Measurements from ENCODE around the gene SFSWAP. TPM values are rescaled to one million over a fixed set of nuclear protein-coding genes. Genes with fewer than 3 reads are reported as not detected.

The SFSWAP gene
- total RNA-seq, 1 experiment from 2014 or later, result 48.1 TPM

- Histone ChIP-seq H3T11ph (ENCODE audit: low read length) (no peak overlapping the region), H2BK15ac (ENCODE audit: low read depth, low read length) (no peak overlapping the region), H3K4me2 (ENCODE audit: insufficient read depth, insufficient read length, low read length) (no peak overlapping the region), H2BK12ac (ENCODE audit: insufficient read length, low read depth, low read length) (no peak overlapping the region), H3K27me3 (ENCODE audit: insufficient read depth, low read length) (no peaks in the 10 kb centered on the region; the same call in 1 of the 2 replicates), H2BK20ac (ENCODE audit: low read depth, low read length, poor library complexity, severe bottlenecking) (no peak overlapping the region), H4K20me1 (ENCODE audit: control insufficient read depth, insufficient read depth, insufficient read length) (no peaks in the 10 kb centered on the region), H4K8ac (replicated peaks; ENCODE audit: insufficient read length, low read depth, low read length) (no peak overlapping the region), H3K23me2 (ENCODE audit: insufficient read length, low read depth, low read length, poor library complexity, severe bottlenecking) (no peaks in the 10 kb centered on the region), H2AFZ (ENCODE audit: low read length) (no peak overlapping the region), H3K9ac (ENCODE audit: extremely low read depth, insufficient read length, low read length) (no peak overlapping the region), H2BK120ac (ENCODE audit: low read depth, low read length, poor library complexity, severe bottlenecking) (no peak overlapping the region), H2AK5ac (ENCODE audit: insufficient read length, low read length) (no peak overlapping the region), H3K79me2 (ENCODE audit: insufficient read depth, low read length) (no peaks in the 10 kb centered on the region), H3K4me1 (ENCODE audit: insufficient read depth, low read length) (no peaks in the 10 kb centered on the region), H3K23ac (ENCODE audit: insufficient read length, low read depth, low read length) (no peak overlapping the region), H2BK5ac (ENCODE audit: insufficient read length, low read length) (no peak overlapping the region), H3K27ac (ENCODE audit: insufficient read length, low read depth, low read length) (no peak overlapping the region), H3K9me3 (ENCODE audit: control insufficient read depth, low read depth, low read length) (no peaks in the 10 kb centered on the region), H4K91ac (ENCODE audit: insufficient read length, low read depth, low read length) (no peak overlapping the region), H3K79me1 (ENCODE audit: insufficient read depth, low read depth, low read length, poor library complexity, severe bottlenecking) (no peaks in the 10 kb centered on the region), H3K56ac (ENCODE audit: insufficient read length, low read depth, low read length) (no peak overlapping the region), H3K4ac (ENCODE audit: low read depth, low read length) (no peak overlapping the region), H4K5ac (ENCODE audit: insufficient read length, low read depth, low read length) (no peak overlapping the region), H3K18ac (ENCODE audit: insufficient read length, low read depth, low read length) (no peak overlapping the region), H3K14ac (ENCODE audit: insufficient read depth, low read length) (no peak overlapping the region)
- DNase-seq, result no peak
- Mint-ChIP-seq H3K27me3 (ENCODE audit: low read depth) (peaks cover 4% of the 10 kb centered on the region), H3K36me3 (ENCODE audit: insufficient read depth in 1 of 3, low read depth in 3 of 3) (peaks cover 0 to 4% (median 3%) of the 10 kb centered on the region in 3 experiments; a peak in 3 of 7 replicates), H3K9me3 (peaks cover 11 to 14% of the 10 kb centered on the region in 2 experiments), H3K4me3 (no peak overlapping the region), H3K27ac (no peak overlapping the region), H3K4me1 (no peaks in the 10 kb centered on the region)
- no CpG with 5 or more reads among the region's 7 CpGs for WGBS (ENCODE audit: extremely low coverage, insufficient read length, low lambda C conversion rate)
- no peak for TF ChIP-seq CTCF (conservative IDR thresholded peaks at IDR 0.05)
These were observed 37.0 kb upstream of the SFSWAP start for GRCh38 chr12:131673888-131674257.

Measured in H9 (cell line).